ENCODE data around the gene DSCAM. TPM values are rescaled to one million over a fixed set of nuclear protein-coding genes. Genes with fewer than 3 reads are reported as not detected.

Gene DSCAM
- total RNA-seq, 2 donors from 2014 or later: not detected

- TF ChIP-seq CTCF (IDR thresholded peaks at IDR 0.05): no peak
- H3K9me3 ChIP-seq: no peaks in the 10 kb centered on the region
- H3K27me3 ChIP-seq: no peaks in the 10 kb centered on the region
- no peaks in the 10 kb centered on the region for H3K4me1 ChIP-seq
- DNase-seq (ENCODE audit: low spot score): no peak
- H3K4me3 ChIP-seq: no peak overlapping the region
- no peaks in the 10 kb centered on the region for H3K36me3 ChIP-seq
- H3K27ac ChIP-seq: no peak overlapping the region
These were observed 280.5 kb downstream of the DSCAM start for GRCh38 chr21:40566486-40566885.

GRCh38 chr21:40564318-40564717 lies 282.6 kb downstream of the DSCAM start:
- Histone ChIP-seq H3K4me1 (no peaks in the 10 kb centered on the region), H3K9me3 (no peaks in the 10 kb centered on the region), H3K27ac (no peak overlapping the region), H3K36me3 (no peaks in the 10 kb centered on the region), H3K4me3 (no peak overlapping the region), H3K27me3 (no peaks in the 10 kb centered on the region)
- TF ChIP-seq CTCF (IDR thresholded peaks at IDR 0.05): no peak
- no peak for DNase-seq (ENCODE audit: low spot score)

- no peak overlapping the region for H3K4me3 ChIP-seq
- no peaks in the 10 kb centered on the region for H3K36me3 ChIP-seq
- DNase-seq (ENCODE audit: low spot score): no peak
- H3K4me1 ChIP-seq: no peaks in the 10 kb centered on the region
- no peak for TF ChIP-seq CTCF (IDR thresholded peaks at IDR 0.05)
- H3K9me3 ChIP-seq: no peaks in the 10 kb centered on the region
- H3K27ac ChIP-seq: no peak overlapping the region
- no peaks in the 10 kb centered on the region for H3K27me3 ChIP-seq
These were observed 283.1 kb downstream of the DSCAM start for GRCh38 chr21:40563900-40564299.

- DNase-seq (ENCODE audit: low spot score): no peak
- no peaks in the 10 kb centered on the region for H3K4me1 ChIP-seq
- no peak overlapping the region for H3K27ac ChIP-seq
- H3K36me3 ChIP-seq: no peaks in the 10 kb centered on the region
- no peaks in the 10 kb centered on the region for H3K27me3 ChIP-seq
- TF ChIP-seq CTCF (IDR thresholded peaks at IDR 0.05): no peak
- H3K4me3 ChIP-seq: no peak overlapping the region
- no peaks in the 10 kb centered on the region for H3K9me3 ChIP-seq
These were observed 284.5 kb downstream of the DSCAM start for GRCh38 chr21:40562242-40563002.

- no peak overlapping the region for H3K27ac ChIP-seq
- no peaks in the 10 kb centered on the region for H3K4me1 ChIP-seq
- TF ChIP-seq CTCF (IDR thresholded peaks at IDR 0.05): no peak
- no peaks in the 10 kb centered on the region for H3K9me3 ChIP-seq
- no peak overlapping the region for H3K4me3 ChIP-seq
- H3K36me3 ChIP-seq: no peaks in the 10 kb centered on the region
- no peak for DNase-seq (ENCODE audit: low spot score)
- H3K27me3 ChIP-seq: no peaks in the 10 kb centered on the region
These were observed 290.5 kb downstream of the DSCAM start for GRCh38 chr21:40556442-40556968.

All from right atrium auricular region (tissue), 2 donors.